ENCODE measurements around the gene VAPB. TPM values are rescaled to one million over a fixed set of nuclear protein-coding genes. Genes with fewer than 3 reads are reported as not detected.
"Not testable (repeated sequence)": the region's sequence is repeated elsewhere in the genome, so short reads cannot be mapped to it uniquely, and the experiment has no call there.

VAPB gene
- polyA plus RNA-seq, 1 experiment, result 43.8 TPM

- ChIA-PET POLR2A (no interaction called here), CTCF (interaction anchor here (1.0 kb wide), 1 partner anchor 26 kb away, joined by 3 read pairs; no protein-coding TSS in a partner anchor)
- no peaks in the 10 kb centered on the region for H3K9me3 ChIP-seq (ENCODE audit: control insufficient read depth, insufficient read depth, low read length)
- no peak for DNase-seq (ENCODE audit: low read depth, low spot score)
- H3K27ac ChIP-seq (ENCODE audit: low read depth, low read length), result no peak overlapping the region
- TF ChIP-seq CTCF (IDR thresholded peaks at IDR 0.05; ENCODE audit: low read depth, low read length), result no peak
- H3K4me3 ChIP-seq (ENCODE audit: low read depth, low read length), result no peak overlapping the region
- no peaks in the 10 kb centered on the region for H3K27me3 ChIP-seq (ENCODE audit: control insufficient read depth, insufficient read depth, low read length)
These were observed 16.2 kb upstream of the VAPB start for GRCh38 chr20:58372806-58373205.

GRCh38 chr20:58373296-58373695 is 15.7 kb upstream of the VAPB start:
- DNase-seq (ENCODE audit: low read depth, low spot score); H3K9me3 ChIP-seq (ENCODE audit: control insufficient read depth, insufficient read depth, low read length); H3K27ac ChIP-seq (ENCODE audit: low read depth, low read length); H3K4me3 ChIP-seq (ENCODE audit: low read depth, low read length); POLR2A ChIA-PET; H3K27me3 ChIP-seq (ENCODE audit: control insufficient read depth, insufficient read depth, low read length); CTCF ChIA-PET: not testable (repeated sequence)

DNA sequence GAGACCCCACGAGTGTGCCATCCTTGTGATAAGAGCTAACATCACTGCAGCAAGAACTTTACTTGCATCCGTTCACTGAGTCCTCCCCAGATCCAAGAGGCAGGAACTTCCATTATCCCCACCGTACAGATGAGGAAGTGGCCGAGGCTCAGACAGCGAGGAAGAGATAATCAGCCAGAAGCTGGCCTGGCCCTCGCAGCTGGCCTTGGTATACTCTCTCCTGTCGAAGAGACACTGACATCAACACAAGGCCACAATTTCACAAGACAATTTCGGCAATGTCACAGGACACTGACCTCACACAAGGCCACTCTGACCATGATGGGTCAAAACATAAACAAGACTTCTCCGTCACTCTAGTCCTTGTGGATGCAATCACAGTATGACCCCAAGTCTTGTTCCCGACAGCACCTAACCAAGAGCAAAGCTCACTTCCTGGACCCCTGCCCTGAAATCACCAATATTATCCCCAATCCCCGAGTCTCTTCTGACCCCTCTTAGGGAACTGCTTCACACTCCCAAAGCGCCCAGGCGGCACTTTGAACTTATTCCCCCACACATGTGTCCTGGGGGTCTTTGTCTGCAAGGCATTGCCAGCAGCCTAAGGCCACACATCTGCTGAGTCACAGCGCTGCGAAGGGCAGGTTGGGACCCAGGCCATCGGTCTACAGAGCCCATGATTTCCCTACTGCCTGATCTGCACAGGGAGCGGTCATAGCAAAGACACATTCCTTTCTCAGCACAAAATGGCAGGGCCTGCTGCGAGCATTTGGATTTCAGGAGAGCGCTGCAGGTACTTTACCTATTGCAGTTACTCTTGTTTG is 14.8 kb upstream of the VAPB start:
- ChIA-PET CTCF (interaction anchor here (1.0 kb wide), 1 partner anchor 74 kb away, joined by 4 read pairs; no protein-coding TSS in a partner anchor), POLR2A (interaction anchor here (0.6 kb wide), 1 partner anchor 53 kb away, joined by 6 read pairs; no protein-coding TSS in a partner anchor)
- TF ChIP-seq CTCF (IDR thresholded peaks at IDR 0.05; ENCODE audit: low read depth, low read length), result no peak
- H3K27ac ChIP-seq (ENCODE audit: low read depth, low read length), result no peak overlapping the region
- no peak for DNase-seq (ENCODE audit: low read depth, low spot score)
- no peak overlapping the region for H3K4me3 ChIP-seq (ENCODE audit: low read depth, low read length)
- H3K27me3 ChIP-seq (ENCODE audit: control insufficient read depth, insufficient read depth, low read length), result no peaks in the 10 kb centered on the region
- no peaks in the 10 kb centered on the region for H3K9me3 ChIP-seq (ENCODE audit: control insufficient read depth, insufficient read depth, low read length)

GRCh38 chr20:58374906-58375758 is 13.9 kb upstream of the VAPB start:
- DNase-seq (ENCODE audit: low read depth, low spot score), result no peak
- CTCF ChIA-PET, result interaction anchor here (1.0 kb wide), 1 partner anchor 73 kb away, joined by 4 read pairs; no protein-coding TSS in a partner anchor
- POLR2A ChIA-PET, result interaction anchor here (0.6 to 0.7 kb wide), 4 partner anchors 64 to 606 kb away, joined by 3 to 10 read pairs (median 5); partner anchors contain the start of gene NELFCD
- H3K27ac ChIP-seq (ENCODE audit: low read depth, low read length), result no peak overlapping the region
- no peaks in the 10 kb centered on the region for H3K9me3 ChIP-seq (ENCODE audit: control insufficient read depth, insufficient read depth, low read length)
- no peaks in the 10 kb centered on the region for H3K27me3 ChIP-seq (ENCODE audit: control insufficient read depth, insufficient read depth, low read length)
- no peak overlapping the region for H3K4me3 ChIP-seq (ENCODE audit: low read depth, low read length)
- no peak for TF ChIP-seq CTCF (IDR thresholded peaks at IDR 0.05; ENCODE audit: low read depth, low read length)

DNA sequence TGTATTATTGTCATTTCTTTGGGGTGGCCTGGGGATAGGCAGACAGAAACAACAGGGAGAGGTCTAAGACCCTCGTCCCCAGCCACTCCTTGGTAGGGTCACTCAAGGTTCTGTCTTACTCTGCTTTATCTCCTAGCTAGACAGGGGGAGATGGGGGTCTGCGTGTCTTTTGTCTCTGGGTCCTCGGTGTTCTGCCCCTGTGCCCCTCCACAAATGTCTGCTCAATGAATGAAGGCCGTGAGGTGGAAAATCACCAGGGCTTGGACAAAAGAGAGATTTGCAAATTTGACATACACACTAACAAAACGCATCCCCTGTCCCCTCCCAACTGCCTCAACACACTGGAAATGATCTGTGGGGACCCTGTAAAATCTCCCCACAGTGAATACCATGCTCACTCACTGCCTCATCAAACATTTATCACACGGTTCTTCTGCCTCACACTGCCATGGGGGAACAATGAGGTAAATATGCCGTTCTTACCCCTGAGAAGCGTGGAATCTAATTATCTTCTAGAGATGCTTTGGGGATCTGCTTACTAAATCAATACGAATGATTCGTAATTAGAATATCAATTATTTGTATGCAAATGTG is 13.2 kb upstream of the VAPB start:
- DNase-seq (ENCODE audit: low read depth, low spot score), result no peak
- no peak for TF ChIP-seq CTCF (IDR thresholded peaks at IDR 0.05; ENCODE audit: low read depth, low read length)
- H3K4me3 ChIP-seq (ENCODE audit: low read depth, low read length), result no peak overlapping the region
- POLR2A ChIA-PET, result interaction anchor here (0.6 to 0.7 kb wide), 3 partner anchors 63 to 606 kb away, joined by 3 to 6 read pairs (median 4); partner anchors contain the start of gene NELFCD
- no peak overlapping the region for H3K27ac ChIP-seq (ENCODE audit: low read depth, low read length)
- no peaks in the 10 kb centered on the region for H3K9me3 ChIP-seq (ENCODE audit: control insufficient read depth, insufficient read depth, low read length)
- H3K27me3 ChIP-seq (ENCODE audit: control insufficient read depth, insufficient read depth, low read length), result peaks cover 2% of the 10 kb centered on the region
- CTCF ChIA-PET, result no interaction called here
